Caco-2 (cell line): ENCODE data around the gene GIMAP5. TPM values are rescaled to one million over a fixed set of nuclear protein-coding genes. Genes with fewer than 3 reads are reported as not detected.
A peak's percentile ranks its signal among the peaks of the same experiment; 100 is the strongest.

Experiments
- BruUV-seq: library from RNA; stranded (reverse); fragments of 400-500 nt; replicated peaks from 2 replicates; lab custom pipeline; 2021; lab: Mats Ljungman, UMichigan
- CTCF ChIA-PET: fragments of 300-600 bp; sonication (Branson Sonifier 250); formaldehyde crosslinking; loops from one replicate; lab custom pipeline; 2022; ENCODE audit warnings: antibody characterized with exemption; lab: Charles Lee
- POLR2A ChIA-PET: fragments of 300-600 bp; sonication (Branson Sonifier 250); formaldehyde crosslinking; loops from one replicate; lab custom pipeline; 2022; ENCODE audit warnings: antibody characterized with exemption; lab: Charles Lee
- DNase-seq, 2 experiments: peaks; one replicate each; pipeline versions ENCODE4 v3.0.0 to v3.0.0-alpha.2; 2020 to 2022
- H3K27me3 ChIP-seq: replicated peaks from 2 replicates; pipeline ENCODE4 v1.6.0; 2011; ENCODE audit warnings: low read length; ENCODE audit not compliant: control insufficient read depth, insufficient read depth
- H3K36me3 ChIP-seq: 2 replicates; pipeline ENCODE4 v1.5.1; 2011; ENCODE audit warnings: low read length; ENCODE audit not compliant: control insufficient read depth, insufficient read depth
- H3K4me1 ChIP-seq: fragments of 250-450 bp; sonication (Bioruptor Pico); 2 replicates; pipeline ENCODE4 v1.5.1; 2020; ENCODE audit warnings: mild to moderate bottlenecking
- H3K4me3 ChIP-seq: 2 replicates; pipeline ENCODE4 v1.5.1; 2011; ENCODE audit warnings: low read depth, mild to moderate bottlenecking, control low read depth, low read length
- H3K9me3 ChIP-seq: fragments of 250-450 bp; sonication (Bioruptor Pico); 2 replicates; pipeline ENCODE4 v1.5.1; 2020; ENCODE audit warnings: mild to moderate bottlenecking, moderate library complexity
- H3K27ac Mint-ChIP-seq: one replicate; pipeline ENCODE4 v1.8.0; 2022; ENCODE audit warnings: mixed read lengths; ENCODE audit not compliant: unreplicated experiment
- H3K27me3 Mint-ChIP-seq: one replicate; pipeline ENCODE4 v1.8.0; 2022; ENCODE audit warnings: mixed read lengths; ENCODE audit not compliant: insufficient read depth, unreplicated experiment
- H3K36me3 Mint-ChIP-seq: one replicate; pipeline ENCODE4 v1.8.0; 2022; ENCODE audit warnings: mild to moderate bottlenecking, mixed read lengths; ENCODE audit not compliant: insufficient read depth, unreplicated experiment
- H3K4me1 Mint-ChIP-seq: one replicate; pipeline ENCODE4 v1.8.0; 2022; ENCODE audit warnings: low read depth, mixed read lengths; ENCODE audit not compliant: unreplicated experiment
- H3K4me3 Mint-ChIP-seq: one replicate; pipeline ENCODE4 v1.8.0; 2022; ENCODE audit warnings: mild to moderate bottlenecking, moderate library complexity, mixed read lengths; ENCODE audit not compliant: unreplicated experiment
- H3K9me3 Mint-ChIP-seq: one replicate; pipeline ENCODE4 v1.8.0; 2022; ENCODE audit warnings: mixed read lengths; ENCODE audit not compliant: unreplicated experiment
- CTCF ChIP-seq, 2 experiments: fragments of 200-600 bp in 1 of 2; IDR thresholded peaks; 1 replicate in 1 of 2; 2 replicates in 1 of 2; pipeline versions ENCODE4 v1.5.1 to v1.8.0; 2011 to 2022; ENCODE audit warnings: antibody characterized with exemption in 1 of 2, control low read depth in 1 of 2, inconsistent platforms in 1 of 2, low read depth in 1 of 2, low read length in 1 of 2, mild to moderate bottlenecking in 1 of 2, moderate library complexity in 1 of 2; ENCODE audit not compliant: insufficient read depth in 1 of 2, severe bottlenecking in 1 of 2, unreplicated experiment in 1 of 2
- intact Hi-C: fragments of 100-400 bp; cut with micrococcal nuclease; formaldehyde crosslinking; loops from one replicate; pipeline ENCODE4 v1.10.0; 2022; ENCODE audit not compliant: unreplicated experiment
- total RNA-seq: library from RNA; stranded (reverse); gene quantifications from 2 replicates; pipeline ENCODE4 v1.2.3, GENCODE V29; 2022

The GIMAP5 gene
- total RNA-seq, 1 experiment from 2014 or later = not detected

- no peak overlapping the region for H3K4me3 Mint-ChIP-seq
- TF ChIP-seq CTCF (IDR thresholded peaks at IDR 0.05; ENCODE audit: insufficient read depth in 1 of 2, low read depth in 1 of 2, low read length in 1 of 2, severe bottlenecking in 1 of 2, unreplicated experiment in 1 of 2) = peak; percentile 86 to 90
- H3K27me3 ChIP-seq = no peaks in the 10 kb centered on the region
- no peaks in the 10 kb centered on the region for H3K9me3 Mint-ChIP-seq
- POLR2A ChIA-PET = no interaction called here
- H3K4me3 ChIP-seq = no peak overlapping the region
- no peak overlapping the region for H3K27ac Mint-ChIP-seq
- DNase-seq = peak; percentile 80 to 87
- peaks cover 4% of the 10 kb centered on the region for H3K4me1 ChIP-seq
- BruUV-seq = no TSS peak
- no peaks in the 10 kb centered on the region for H3K36me3 Mint-ChIP-seq
- peaks cover 3% of the 10 kb centered on the region for H3K27me3 Mint-ChIP-seq
- intact Hi-C loops = loop anchor here (1.0 to 5.0 kb wide), 5 partner anchors 30 to 208 kb away; no protein-coding TSS in a partner anchor
- H3K36me3 ChIP-seq = no peaks in the 10 kb centered on the region
- H3K9me3 ChIP-seq = peaks cover 4% of the 10 kb centered on the region; the same call in 1 of the 2 replicates
- peaks cover 7% of the 10 kb centered on the region for H3K4me1 Mint-ChIP-seq
- CTCF ChIA-PET = interaction anchor here (0.7 to 1.3 kb wide), 7 partner anchors 9 to 119 kb away, joined by 3 to 9 read pairs (median 4); no protein-coding TSS in a partner anchor
Measured at GRCh38 chr7:150778738-150779301, 41.6 kb downstream of the GIMAP5 start.

- Histone ChIP-seq H3K27me3 (no peaks in the 10 kb centered on the region), H3K4me3 (no peak overlapping the region), H3K36me3 (no peaks in the 10 kb centered on the region), H3K4me1 (peaks cover 18% of the 10 kb centered on the region), H3K9me3 (no peaks in the 10 kb centered on the region)
- ChIA-PET CTCF (interaction anchor here (0.7 to 1.6 kb wide), 2 partner anchors 11 to 99 kb away, joined by 3 to 5 read pairs; no protein-coding TSS in a partner anchor), POLR2A (no interaction called here)
- Mint-ChIP-seq H3K9me3 (no peaks in the 10 kb centered on the region), H3K27ac (no peak overlapping the region), H3K4me3 (no peak overlapping the region), H3K4me1 (peaks cover 7% of the 10 kb centered on the region), H3K36me3 (no peaks in the 10 kb centered on the region), H3K27me3 (peaks cover 3% of the 10 kb centered on the region)
- BruUV-seq = no TSS peak
- no peak for DNase-seq
- intact Hi-C loops = no loop called here
- TF ChIP-seq CTCF (IDR thresholded peaks at IDR 0.05; ENCODE audit: insufficient read depth in 1 of 2, low read depth in 1 of 2, low read length in 1 of 2, severe bottlenecking in 1 of 2, unreplicated experiment in 1 of 2) = no peak
Measured at GRCh38 chr7:150780292-150780691, 43.1 kb downstream of the GIMAP5 start.

DNA sequence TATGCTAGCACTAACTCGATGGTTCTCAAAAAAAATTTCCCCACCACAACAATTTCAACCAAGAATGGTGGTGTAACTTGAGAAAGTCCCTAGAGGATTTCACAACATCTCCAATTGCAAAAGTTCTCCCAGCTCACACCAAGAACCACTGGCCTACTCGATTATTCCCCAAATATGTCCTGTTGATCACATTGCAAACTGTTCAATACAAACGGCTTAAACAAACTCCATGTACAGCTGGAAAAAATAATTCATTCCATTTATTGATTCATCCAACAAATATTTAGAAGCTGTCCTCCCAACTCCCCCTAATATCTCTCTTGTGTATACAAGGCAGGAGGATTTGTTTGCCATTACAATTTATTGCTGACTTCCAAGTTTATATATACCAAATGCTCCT, 43.9 kb downstream of the GIMAP5 start:
- intact Hi-C loops = no loop called here
- ChIA-PET CTCF (interaction anchor here (1.6 kb wide), 1 partner anchor 98 kb away, joined by 5 read pairs; no protein-coding TSS in a partner anchor), POLR2A (no interaction called here)
- H3K36me3 ChIP-seq = no peaks in the 10 kb centered on the region
- no TSS peak for BruUV-seq
- H3K9me3 ChIP-seq = no peaks in the 10 kb centered on the region
- Mint-ChIP-seq H3K27me3 (peaks cover 3% of the 10 kb centered on the region), H3K27ac (no peak overlapping the region), H3K36me3 (no peaks in the 10 kb centered on the region), H3K9me3 (no peaks in the 10 kb centered on the region), H3K4me1 (peaks cover 7% of the 10 kb centered on the region), H3K4me3 (no peak overlapping the region)
- no peak for TF ChIP-seq CTCF (IDR thresholded peaks at IDR 0.05; ENCODE audit: insufficient read depth in 1 of 2, low read depth in 1 of 2, low read length in 1 of 2, severe bottlenecking in 1 of 2, unreplicated experiment in 1 of 2)
- DNase-seq = no peak
- H3K27me3 ChIP-seq = no peaks in the 10 kb centered on the region
- peaks cover 18% of the 10 kb centered on the region for H3K4me1 ChIP-seq
- no peak overlapping the region for H3K4me3 ChIP-seq
